Gastroesophageal sphincter (tissue), 4 donors: ENCODE data around the gene CELSR2. TPM values are rescaled to one million over a fixed set of nuclear protein-coding genes. Genes with fewer than 3 reads are reported as not detected.

Experiments
- ATAC-seq: fragments of 150-250 bp; one replicate; pipeline ENCODE4 v1.9.1; 2016; ENCODE audit warnings: mild to moderate bottlenecking, moderate library complexity
- H3K27ac ChIP-seq, 4 donors: fragments of 200-600 bp; sonication (generic) in 3 of 4; 1 replicate in 3 of 4; 2 replicates in 1 of 4; pipeline ENCODE4 v1.5.1; 2016 to 2019
- H3K27me3 ChIP-seq: fragments of 200-600 bp; sonication (generic); one replicate; pipeline ENCODE4 v1.5.1; 2019
- H3K36me3 ChIP-seq, 2 donors: fragments of 200-600 bp; sonication (generic); one replicate each; pipeline ENCODE4 v1.5.1; 2019; ENCODE audit warnings: control low read depth in 1 of 2
- H3K4me1 ChIP-seq, 3 donors: fragments of 200-600 bp; sonication (generic); 1 replicate in 2 of 3; 2 replicates in 1 of 3; pipeline ENCODE4 v1.5.1; 2016 to 2019; ENCODE audit warnings: control low read depth in 2 of 3
- H3K4me3 ChIP-seq, 2 donors: fragments of 200-600 bp; sonication (generic); one replicate each; pipeline ENCODE4 v1.5.1; 2019; ENCODE audit warnings: mild to moderate bottlenecking in 1 of 2, moderate library complexity in 1 of 2
- H3K9me3 ChIP-seq, 3 donors: fragments of 200-600 bp; sonication (generic); one replicate each; pipeline ENCODE4 v1.5.1; 2017 to 2019; ENCODE audit warnings: control low read depth in 2 of 3
- CTCF ChIP-seq, 4 experiments: fragments of 200-600 bp in 2 of 4; fragments of 450-650 bp in 2 of 4; sonication (generic) in 1 of 4; IDR thresholded peaks; one replicate each; pipeline ENCODE4 v1.5.1; 2017 to 2019; ENCODE audit warnings: antibody characterized with exemption in 4 of 4, mild to moderate bottlenecking in 2 of 4, moderate library complexity in 2 of 4
- EP300 ChIP-seq: sonication (generic); formaldehyde crosslinking; IDR thresholded peaks from one replicate; pipeline ENCODE4 v1.6.1; 2017; ENCODE audit warnings: antibody characterized with exemption, mild to moderate bottlenecking
- POLR2A ChIP-seq, 2 donors: fragments of 450-650 bp; IDR thresholded peaks; one replicate each; pipeline ENCODE4 v1.6.1; 2017; ENCODE audit warnings: antibody characterized with exemption in 2 of 2, mild to moderate bottlenecking in 2 of 2, moderate library complexity in 1 of 2
- POLR2AphosphoS5 ChIP-seq: sonication (generic); formaldehyde crosslinking; IDR thresholded peaks from one replicate; pipeline ENCODE4 v1.6.1; 2017; ENCODE audit warnings: antibody characterized with exemption
- WGBS, 2 donors: methylation state at CpG; one replicate each; pipeline ENCODE4 v1.1.5; 2018; ENCODE audit warnings: low coverage in 1 of 2; 5-methylcytosine and 5-hydroxymethylcytosine counted together
- total RNA-seq, 4 donors: library from RNA; depleted of rRNA; stranded (reverse); fragments of >200 nt; gene quantifications; one replicate each; pipeline ENCODE4 v1.1.0, GENCODE V29; 2016

CELSR2 gene
- total RNA-seq, 4 donors from 2014 or later = 5.7 to 18.6 (median 9.1) TPM

GRCh38 chr1:109280862-109281261, 31.5 kb downstream of the CELSR2 start:
- Histone ChIP-seq H3K27ac (peak overlapping the region in 2 of 4 donors; percentile 35 to 87), H3K9me3 (no peaks in the 10 kb centered on the region), H3K4me3 (peak overlapping the region in 1 of 2 donors; percentile 65), H3K27me3 (no peaks in the 10 kb centered on the region), H3K4me1 (peaks cover 0 to 78% (median 21%) of the 10 kb centered on the region in 3 donors), H3K36me3 (peaks cover 0 to 21% of the 10 kb centered on the region in 2 donors)
- no peak for ATAC-seq
- 44 to 80% methylated on average over 1 to 3 of the region's 12 CpGs for WGBS, 2 donors
- no peak for TF ChIP-seq EP300
- no peak for TF ChIP-seq POLR2A (IDR thresholded peaks at IDR 0.05)
- no peak for TF ChIP-seq POLR2AphosphoS5
- no peak for TF ChIP-seq CTCF (IDR thresholded peaks at IDR 0.05)

GRCh38 chr1:109281680-109282496, 32.5 kb downstream of the CELSR2 start:
- TF ChIP-seq CTCF (IDR thresholded peaks at IDR 0.05) = no peak
- TF ChIP-seq POLR2A (IDR thresholded peaks at IDR 0.05) = no peak
- TF ChIP-seq EP300 = no peak
- no peak for TF ChIP-seq POLR2AphosphoS5
- Histone ChIP-seq H3K4me1 (peaks cover 0 to 70% (median 21%) of the 10 kb centered on the region in 3 donors), H3K27me3 (no peaks in the 10 kb centered on the region), H3K36me3 (peaks cover 0 to 21% of the 10 kb centered on the region in 2 donors), H3K9me3 (no peaks in the 10 kb centered on the region), H3K27ac (peak overlapping the region in 3 of 4 donors; percentile 87 to 92 (median 88)), H3K4me3 (peak overlapping the region; percentile 36 to 65)
- ATAC-seq = no peak
- WGBS, 2 donors = 24 to 51% methylated on average over 3 to 5 of the region's 28 CpGs

GRCh38 chr1:109282497-109282951, 33.2 kb downstream of the CELSR2 start:
- WGBS, 2 donors = 7 to 12% methylated on average over 3 to 7 of the region's 10 CpGs
- Histone ChIP-seq H3K9me3 (no peaks in the 10 kb centered on the region), H3K27me3 (no peaks in the 10 kb centered on the region), H3K4me3 (peak overlapping the region; percentile 36 to 65), H3K4me1 (peaks cover 0 to 63% (median 21%) of the 10 kb centered on the region in 3 donors), H3K27ac (peak overlapping the region in 3 of 4 donors; percentile 87 to 92 (median 88)), H3K36me3 (peaks cover 0 to 21% of the 10 kb centered on the region in 2 donors)
- no peak for ATAC-seq
- TF ChIP-seq CTCF (IDR thresholded peaks at IDR 0.05) = no peak
- TF ChIP-seq EP300 = no peak
- no peak for TF ChIP-seq POLR2AphosphoS5
- TF ChIP-seq POLR2A (IDR thresholded peaks at IDR 0.05) = no peak

GRCh38 chr1:109282952-109283747, 33.8 kb downstream of the CELSR2 start, which contains the start of gene PSRC1:
Gene PSRC1 (minus strand): TSS chr1:109283145.
- Histone ChIP-seq H3K4me3 (peak within 1 kb of the TSS; percentile 36 to 65), H3K36me3 (peaks cover 0 to 21% of the 10 kb centered on the region in 2 donors), H3K27ac (peak within 1 kb of the TSS; percentile 76 to 92 (median 88)), H3K4me1 (peaks cover 0 to 57% (median 21%) of the 10 kb centered on the region in 3 donors), H3K9me3 (no peaks in the 10 kb centered on the region), H3K27me3 (no peaks in the 10 kb centered on the region)
- 1 to 5% methylated on average over 6 to 12 of the region's 56 CpGs for WGBS, 2 donors
- TF ChIP-seq CTCF (IDR thresholded peaks at IDR 0.05) = peak in 3 of 4 experiments; percentile 69 to 88 (median 73)
- peak; percentile 92 for TF ChIP-seq POLR2AphosphoS5
- TF ChIP-seq POLR2A (IDR thresholded peaks at IDR 0.05) = peak; percentile 60 to 69
- no peak for TF ChIP-seq EP300
- ATAC-seq = peak; percentile 100
